Fibroblast of lung (primary cell): ENCODE measurements around the gene JUN.

Experiments used
- CTCF ChIP-seq, 2 donors: IDR thresholded peaks in 1 of 2; conservative IDR thresholded peaks in 1 of 2; 1 replicate in 1 of 2; 2 replicates in 1 of 2; pipeline ENCODE4 v1.5.1; 2011 to 2012; ENCODE audit warnings: low read length in 2 of 2, control low read depth in 1 of 2, inconsistent platforms in 1 of 2, low read depth in 1 of 2, mild to moderate bottlenecking in 1 of 2
- EZH2 ChIP-seq: IDR thresholded peaks from 2 replicates; pipeline ENCODE4 v1.5.1; 2012; ENCODE audit warnings: low read length, control low read depth, mild to moderate bottlenecking; ENCODE audit errors: missing control alignments

GRCh38 chr1:58789996-58790660 is 6.3 kb upstream of the JUN start:
- TF ChIP-seq CTCF (conservative IDR thresholded peaks at IDR 0.05 in 1 of 2, IDR thresholded peaks at IDR 0.05 in 1 of 2; ENCODE audit: low read depth in 1 of 2, low read length in 2 of 2) (no peak), EZH2 (no peak)
